Spinal cord (tissue), 10 donors: ENCODE data around the gene ECE1. TPM values are rescaled to one million over a fixed set of nuclear protein-coding genes. Genes with fewer than 3 reads are reported as not detected.

Experiments used
- DNase-seq, 6 donors: peaks; one replicate each; pipeline versions ENCODE4 v3.0.0 to v3.0.0-alpha.2; 2013 to 2015; ENCODE audit warnings: low spot score in 6 of 6, low read depth in 4 of 6
- H3K27ac ChIP-seq: one replicate; pipeline ENCODE4 v1.5.1; 2013; ENCODE audit warnings: low read depth, low read length, control low read depth
- H3K27me3 ChIP-seq: one replicate; pipeline ENCODE4 v1.6.1; 2013; ENCODE audit warnings: low read length; ENCODE audit not compliant: control insufficient read depth, insufficient read depth
- H3K36me3 ChIP-seq: one replicate; pipeline ENCODE4 v1.6.1; 2013; ENCODE audit warnings: low read length; ENCODE audit not compliant: control insufficient read depth, insufficient read depth
- H3K4me1 ChIP-seq: one replicate; pipeline ENCODE4 v1.6.1; 2013; ENCODE audit warnings: low read length; ENCODE audit not compliant: control insufficient read depth, insufficient read depth
- H3K4me3 ChIP-seq: one replicate; pipeline ENCODE4 v1.5.1; 2013; ENCODE audit warnings: low read depth, low read length, control low read depth
- H3K9me3 ChIP-seq: one replicate; pipeline ENCODE4 v1.6.1; 2013; ENCODE audit warnings: low read length; ENCODE audit not compliant: control insufficient read depth, insufficient read depth
- WGBS: methylation state at CpG from one replicate; pipeline ENCODE4 v1.1.5; 2013; ENCODE audit warnings: missing lambda C conversion rate; ENCODE audit not compliant: insufficient coverage; 5-methylcytosine and 5-hydroxymethylcytosine counted together
- polyA plus RNA-seq, 2 donors: library from polyadenylated mRNA; unstranded; fragments of 120-200 nt; gene quantifications; one replicate each; pipeline ENCODE4 v1.2.1, GENCODE V29; 2013; ENCODE audit not compliant: insufficient read length in 2 of 2
- total RNA-seq, 2 donors: library from RNA; depleted of rRNA in 1 of 2; stranded (reverse); fragments of 120-200 nt in 1 of 2; fragments of >200 nt in 1 of 2; gene quantifications; one replicate each; pipeline versions ENCODE4 v1.2.3 to v1.2.4, GENCODE V29; 2013 to 2014
- donor health status: healthy.

Gene ECE1
- total and polyA plus RNA-seq, 4 donors = 21.2 to 33.9 (median 27.1) TPM

GRCh38 chr1:21334214-21335087, 44.2 kb upstream of the ECE1 start:
- Histone ChIP-seq H3K4me1 (peaks cover 54% of the 10 kb centered on the region), H3K27me3 (peaks cover 2% of the 10 kb centered on the region), H3K27ac (no peak overlapping the region), H3K36me3 (peaks cover 3% of the 10 kb centered on the region), H3K9me3 (no peaks in the 10 kb centered on the region), H3K4me3 (peak overlapping the region; percentile 3)
- 44% methylated on average over 20 of the region's 20 CpGs for WGBS
- peak in 1 of 6 donors; percentile 44 for DNase-seq

DNA sequence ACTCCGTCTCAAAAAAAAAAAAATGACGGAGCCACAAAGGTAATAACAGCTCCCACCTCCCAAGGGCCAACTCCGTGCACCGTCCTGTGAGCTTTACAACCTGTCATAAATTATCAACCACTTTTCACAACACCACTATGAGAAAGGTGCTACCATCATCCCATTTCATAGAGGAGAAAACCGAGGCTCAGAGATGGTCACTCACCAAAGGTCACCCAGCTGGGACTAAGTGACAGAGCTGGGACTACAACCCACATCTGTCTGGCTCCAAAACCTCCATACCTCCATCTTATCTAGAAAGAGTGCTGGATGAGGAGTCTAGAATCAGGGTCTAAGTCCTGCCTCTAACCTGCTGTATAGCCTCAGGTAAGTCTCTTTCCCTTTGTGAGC, 43.6 kb upstream of the ECE1 start:
- Histone ChIP-seq H3K27ac (no peak overlapping the region), H3K27me3 (peaks cover 2% of the 10 kb centered on the region), H3K4me1 (peaks cover 49% of the 10 kb centered on the region), H3K9me3 (no peaks in the 10 kb centered on the region), H3K36me3 (peaks cover 3% of the 10 kb centered on the region), H3K4me3 (no peak overlapping the region)
- DNase-seq = no peak
- 86% methylated on average over 5 of the region's 5 CpGs for WGBS

DNA sequence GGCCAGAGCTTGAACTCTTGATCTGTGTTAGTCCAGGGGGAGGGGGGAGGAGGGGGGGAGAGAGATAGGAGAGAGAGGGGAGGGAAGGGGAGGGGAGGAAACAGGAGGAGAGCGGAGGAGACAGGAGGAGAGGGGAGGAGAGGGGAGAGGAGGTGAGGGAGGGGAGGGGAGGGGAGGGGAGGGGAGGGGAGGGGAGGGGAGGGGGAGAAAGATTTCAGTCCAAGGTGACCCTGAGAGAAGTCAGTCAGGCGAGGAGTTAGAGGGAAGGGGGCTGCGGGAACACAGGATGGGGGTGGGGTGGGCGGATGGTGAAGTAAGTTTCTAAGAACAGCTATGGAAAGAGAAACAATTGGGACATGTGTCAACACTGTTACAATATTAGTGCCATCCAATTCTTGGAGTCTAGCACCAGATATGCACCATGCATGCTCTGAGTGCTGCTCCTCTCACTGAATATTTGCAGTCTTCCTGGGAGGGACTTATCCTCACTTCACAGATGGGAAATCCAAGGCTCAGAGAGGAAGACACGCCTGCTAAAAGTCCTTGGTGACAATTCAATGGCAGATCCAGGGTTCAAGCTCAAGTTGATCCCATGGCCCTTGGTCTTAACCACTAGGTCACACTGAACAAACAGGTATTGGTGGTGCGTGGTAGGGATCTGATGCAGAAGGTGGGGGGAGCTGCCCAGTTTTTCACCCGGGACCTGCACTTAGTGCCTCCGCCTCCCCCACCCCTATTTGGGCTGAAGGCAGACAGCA, 42.5 kb upstream of the ECE1 start:
- H3K27ac ChIP-seq = no peak overlapping the region
- peaks cover 39% of the 10 kb centered on the region for H3K4me1 ChIP-seq
- peaks cover 2% of the 10 kb centered on the region for H3K27me3 ChIP-seq
- no peaks in the 10 kb centered on the region for H3K9me3 ChIP-seq
- peak in 1 of 6 donors; percentile 40 for DNase-seq
- no peak overlapping the region for H3K4me3 ChIP-seq
- 64% methylated on average over 2 of the region's 8 CpGs for WGBS
- no peaks in the 10 kb centered on the region for H3K36me3 ChIP-seq

DNA sequence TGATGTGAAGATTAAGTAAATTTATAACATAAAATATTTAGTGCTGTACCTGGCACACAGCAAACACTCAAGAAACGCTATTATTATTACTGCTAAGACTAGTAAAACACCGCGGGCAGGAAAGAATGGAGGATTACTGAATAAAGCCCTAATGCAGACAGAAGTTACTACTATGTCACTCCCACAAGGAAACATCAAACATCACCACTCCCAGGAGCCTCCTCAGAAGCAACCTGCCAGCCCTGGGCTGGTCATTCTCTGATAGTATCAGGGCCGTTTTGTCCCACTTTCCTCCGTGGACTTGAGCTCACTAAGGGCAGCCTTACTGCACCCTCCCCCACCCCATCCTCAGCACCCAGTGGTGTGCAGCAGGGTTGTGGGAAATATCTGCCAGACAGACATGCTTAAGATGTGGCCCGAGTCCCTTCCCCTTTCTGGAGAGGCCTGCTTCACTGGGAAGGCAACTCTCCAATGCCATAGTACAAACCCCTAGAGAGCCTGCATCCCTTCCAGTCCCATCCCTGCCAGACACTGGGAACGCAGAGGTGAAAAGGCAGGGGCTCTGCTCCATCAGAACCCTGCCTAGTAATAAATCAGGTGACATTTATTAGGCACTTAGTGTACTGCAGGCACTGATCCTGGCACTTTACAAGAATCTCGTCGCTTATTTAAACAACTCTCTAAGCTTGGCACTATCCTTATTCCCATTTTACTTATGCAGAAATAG, 41.7 kb upstream of the ECE1 start:
- no peaks in the 10 kb centered on the region for H3K9me3 ChIP-seq

DNA sequence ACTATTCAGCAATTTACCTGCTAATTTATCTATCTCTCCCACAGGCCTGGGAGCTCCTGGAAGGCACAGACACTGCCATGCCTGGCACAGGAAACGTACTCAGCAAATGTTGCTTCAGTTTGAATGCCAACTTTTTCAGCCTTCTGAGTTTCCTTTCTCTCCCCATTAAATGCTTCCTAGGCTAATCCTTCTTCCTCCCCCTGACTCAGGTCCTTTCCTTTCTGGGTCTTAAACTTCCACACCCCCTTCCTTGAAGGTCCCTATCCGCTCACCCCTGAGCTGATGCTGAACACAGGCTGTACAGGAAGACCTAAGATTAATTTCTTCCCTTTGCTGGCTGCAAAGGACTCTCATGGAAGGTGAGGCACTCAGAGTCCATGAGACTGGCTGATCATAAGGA, 40.3 kb upstream of the ECE1 start:
- Histone ChIP-seq H3K27me3 (peaks cover 2% of the 10 kb centered on the region), H3K36me3 (no peaks in the 10 kb centered on the region), H3K27ac (no peak overlapping the region), H3K9me3 (no peaks in the 10 kb centered on the region), H3K4me3 (no peak overlapping the region), H3K4me1 (peaks cover 43% of the 10 kb centered on the region)
- 75% methylated on average over 2 of the region's 2 CpGs for WGBS
- DNase-seq = no peak

More for the DNA sequence above, 41.7 kb upstream of the ECE1 start:
- Histone ChIP-seq H3K4me3 (no peak overlapping the region), H3K27ac (no peak overlapping the region), H3K27me3 (peaks cover 2% of the 10 kb centered on the region), H3K4me1 (peaks cover 39% of the 10 kb centered on the region), H3K36me3 (no peaks in the 10 kb centered on the region)
- WGBS = 50% methylated on average over 1 of the region's 9 CpGs
- no peak for DNase-seq

DNA sequence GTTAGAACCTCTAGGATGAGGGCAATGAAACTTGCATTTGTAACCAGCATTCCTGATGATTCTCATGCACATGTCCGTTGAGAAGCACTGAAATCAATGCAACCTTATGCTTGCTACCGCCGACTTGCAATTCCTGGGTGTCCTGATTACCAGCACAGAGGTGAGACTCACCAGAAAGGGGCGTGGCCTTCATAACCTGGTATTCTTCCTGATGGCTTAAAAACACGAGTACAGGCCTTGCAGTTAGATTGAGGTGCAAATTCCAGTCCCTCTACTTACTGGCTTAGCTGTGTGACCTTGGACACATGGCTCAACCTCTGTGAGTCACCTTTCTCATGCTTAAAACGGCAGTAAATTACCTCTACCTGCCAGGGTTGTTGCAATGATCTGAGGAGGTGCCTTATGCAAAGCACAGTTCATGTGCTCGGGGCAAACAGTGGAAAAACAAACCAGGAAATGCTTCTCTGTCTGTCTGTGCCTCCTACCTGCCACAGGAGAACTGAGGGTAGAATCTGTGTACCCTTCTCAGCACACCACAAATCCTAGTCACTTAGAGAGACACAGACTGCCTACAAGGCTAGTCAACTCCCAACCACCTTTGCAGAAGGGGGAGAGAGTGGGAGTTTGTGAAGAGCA, 39.1 kb upstream of the ECE1 start:
- H3K4me1 ChIP-seq = peaks cover 41% of the 10 kb centered on the region
- H3K36me3 ChIP-seq = no peaks in the 10 kb centered on the region
- H3K4me3 ChIP-seq = no peak overlapping the region
- H3K27me3 ChIP-seq = no peaks in the 10 kb centered on the region
- no peak overlapping the region for H3K27ac ChIP-seq
- no peaks in the 10 kb centered on the region for H3K9me3 ChIP-seq
- DNase-seq = no peak
- 80% methylated on average over 7 of the region's 7 CpGs for WGBS

- Histone ChIP-seq H3K36me3 (no peaks in the 10 kb centered on the region), H3K27me3 (no peaks in the 10 kb centered on the region), H3K9me3 (no peaks in the 10 kb centered on the region), H3K4me3 (no peak overlapping the region), H3K4me1 (peaks cover 45% of the 10 kb centered on the region), H3K27ac (no peak overlapping the region)
- 90% methylated on average over 9 of the region's 15 CpGs for WGBS
- no peak for DNase-seq
Observed at GRCh38 chr1:21327566-21328323, 37.5 kb upstream of the ECE1 start.

DNA sequence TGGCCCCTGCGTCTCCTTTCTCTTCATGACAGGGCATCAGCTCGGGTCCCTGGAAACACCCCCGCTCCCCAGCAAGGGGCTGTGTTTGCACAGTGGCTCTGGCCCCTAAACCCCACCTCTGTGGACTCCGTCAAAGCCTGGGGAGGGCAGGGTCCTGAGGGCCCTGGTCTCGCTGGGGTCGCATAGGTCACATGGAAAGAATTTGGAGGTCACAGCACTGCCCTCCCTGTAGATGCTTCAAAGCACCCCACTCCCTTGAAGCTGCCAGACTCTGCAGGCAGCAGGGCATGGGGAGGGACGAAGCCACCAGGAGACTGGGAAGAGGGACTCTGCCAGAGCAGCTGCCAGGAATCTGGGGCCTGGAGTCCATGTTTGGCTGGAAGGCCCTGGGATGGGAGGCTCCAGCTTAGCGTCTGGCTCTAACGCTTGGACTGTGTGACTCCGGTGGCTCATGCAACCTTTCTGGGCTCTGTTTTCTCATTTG, 36.6 kb upstream of the ECE1 start:
- no peaks in the 10 kb centered on the region for H3K36me3 ChIP-seq
- no peaks in the 10 kb centered on the region for H3K27me3 ChIP-seq
- peaks cover 50% of the 10 kb centered on the region for H3K4me1 ChIP-seq
- 55% methylated on average over 10 of the region's 10 CpGs for WGBS
- H3K4me3 ChIP-seq = no peak overlapping the region
- no peak for DNase-seq
- peak overlapping the region; percentile 45 for H3K27ac ChIP-seq
- H3K9me3 ChIP-seq = no peaks in the 10 kb centered on the region
